Measurements from ENCODE around the gene UGCG. TPM values are rescaled to one million over a fixed set of nuclear protein-coding genes. Genes with fewer than 3 reads are reported as not detected.
A peak's percentile ranks its signal among the peaks of the same experiment; 100 is the strongest.

Gene UGCG
- total and polyA plus RNA-seq, 2 donors (not counting 1 experiment from before 2014, with no cell fraction given): 143 to 260 TPM

- Histone ChIP-seq H3K4me3 (replicated peaks in 1 of 4; ENCODE audit: control extremely low read depth in 1 of 4, insufficient read depth in 1 of 4, low read depth in 3 of 4, low read length in 4 of 4) (no peak overlapping the region), H3K79me2 (ENCODE audit: control insufficient read depth, insufficient read depth, low read length) (no peaks in the 10 kb centered on the region), H2AFZ (ENCODE audit: low read length) (no peak overlapping the region), H3K4me2 (ENCODE audit: extremely low read depth, insufficient read depth, low read length) (no peak overlapping the region), H3K36me3 (ENCODE audit: control insufficient read depth, insufficient read depth, low read length) (no peaks in the 10 kb centered on the region), H3K27me3 (ENCODE audit: control insufficient read depth, insufficient read depth, low read length) (no peaks in the 10 kb centered on the region), H3K4me1 (ENCODE audit: control insufficient read depth, extremely low read depth, insufficient read depth, low read length) (peaks cover 2% of the 10 kb centered on the region), H3K27ac (ENCODE audit: insufficient read depth, low read length) (no peak overlapping the region), H3K9ac (ENCODE audit: insufficient read depth, low read length) (no peak overlapping the region), H3K9me3 (ENCODE audit: control insufficient read depth, insufficient read depth, low read depth, low read length) (no peaks in the 10 kb centered on the region), H4K20me1 (ENCODE audit: control insufficient read depth, extremely low read depth, insufficient read depth, low read length) (no peaks in the 10 kb centered on the region)
- TF ChIP-seq EZH2 (IDR thresholded peaks at IDR 0.05; ENCODE audit: low read length, missing control alignments) (no peak), CTCF (conservative IDR thresholded peaks at IDR 0.05 in 1 of 2, IDR thresholded peaks at IDR 0.05 in 1 of 2; ENCODE audit: low read depth in 1 of 2, low read length in 2 of 2) (no peak)
- DNase-seq (ENCODE audit: low read depth in 2 of 2): no peak
These were observed 71.0 kb downstream of the UGCG start for GRCh38 chr9:111967621-111968020.

- no peaks in the 10 kb centered on the region for H3K27me3 ChIP-seq (ENCODE audit: control insufficient read depth, insufficient read depth, low read length)
- H2AFZ ChIP-seq (ENCODE audit: low read length): no peak overlapping the region
- peak in 1 of 2 donors; percentile 64 for DNase-seq (ENCODE audit: low read depth in 2 of 2)
- no peak overlapping the region for H3K9ac ChIP-seq (ENCODE audit: insufficient read depth, low read length)
- no peak overlapping the region for H3K4me3 ChIP-seq (replicated peaks in 1 of 4; ENCODE audit: control extremely low read depth in 1 of 4, insufficient read depth in 1 of 4, low read depth in 3 of 4, low read length in 4 of 4)
- no peaks in the 10 kb centered on the region for H4K20me1 ChIP-seq (ENCODE audit: control insufficient read depth, extremely low read depth, insufficient read depth, low read length)
- no peaks in the 10 kb centered on the region for H3K36me3 ChIP-seq (ENCODE audit: control insufficient read depth, insufficient read depth, low read length)
- no peak overlapping the region for H3K4me2 ChIP-seq (ENCODE audit: extremely low read depth, insufficient read depth, low read length)
- no peak overlapping the region for H3K27ac ChIP-seq (ENCODE audit: insufficient read depth, low read length)
- TF ChIP-seq CTCF (conservative IDR thresholded peaks at IDR 0.05 in 1 of 2, IDR thresholded peaks at IDR 0.05 in 1 of 2; ENCODE audit: low read depth in 1 of 2, low read length in 2 of 2): no peak
- no peak for TF ChIP-seq EZH2 (IDR thresholded peaks at IDR 0.05; ENCODE audit: low read length, missing control alignments)
- no peaks in the 10 kb centered on the region for H3K79me2 ChIP-seq (ENCODE audit: control insufficient read depth, insufficient read depth, low read length)
- H3K4me1 ChIP-seq (ENCODE audit: control insufficient read depth, extremely low read depth, insufficient read depth, low read length): peaks cover 2% of the 10 kb centered on the region
- H3K9me3 ChIP-seq (ENCODE audit: control insufficient read depth, insufficient read depth, low read depth, low read length): no peaks in the 10 kb centered on the region
These were observed 72.4 kb downstream of the UGCG start for GRCh38 chr9:111969061-111969460.

- Histone ChIP-seq H3K79me2 (ENCODE audit: control insufficient read depth, insufficient read depth, low read length) (no peaks in the 10 kb centered on the region), H3K4me2 (ENCODE audit: extremely low read depth, insufficient read depth, low read length) (no peak overlapping the region), H3K27ac (ENCODE audit: insufficient read depth, low read length) (no peak overlapping the region), H3K36me3 (ENCODE audit: control insufficient read depth, insufficient read depth, low read length) (no peaks in the 10 kb centered on the region), H4K20me1 (ENCODE audit: control insufficient read depth, extremely low read depth, insufficient read depth, low read length) (no peaks in the 10 kb centered on the region), H3K4me1 (ENCODE audit: control insufficient read depth, extremely low read depth, insufficient read depth, low read length) (peaks cover 3% of the 10 kb centered on the region), H3K9me3 (ENCODE audit: control insufficient read depth, insufficient read depth, low read depth, low read length) (no peaks in the 10 kb centered on the region), H3K9ac (ENCODE audit: insufficient read depth, low read length) (no peak overlapping the region), H3K4me3 (replicated peaks in 1 of 4; ENCODE audit: control extremely low read depth in 1 of 4, insufficient read depth in 1 of 4, low read depth in 3 of 4, low read length in 4 of 4) (no peak overlapping the region), H3K27me3 (ENCODE audit: control insufficient read depth, insufficient read depth, low read length) (no peaks in the 10 kb centered on the region), H2AFZ (ENCODE audit: low read length) (no peak overlapping the region)
- no peak for DNase-seq (ENCODE audit: low read depth in 2 of 2)
- no peak for TF ChIP-seq EZH2 (IDR thresholded peaks at IDR 0.05; ENCODE audit: low read length, missing control alignments)
- no peak for TF ChIP-seq CTCF (conservative IDR thresholded peaks at IDR 0.05 in 1 of 2, IDR thresholded peaks at IDR 0.05 in 1 of 2; ENCODE audit: low read depth in 1 of 2, low read length in 2 of 2)
These were observed 73.0 kb downstream of the UGCG start for GRCh38 chr9:111969622-111970021.

All from fibroblast of lung (primary cell).